Left renal pelvis (tissue), 4 donors: Measurements from ENCODE around the gene CD300H. TPM values are rescaled to one million over a fixed set of nuclear protein-coding genes. Genes with fewer than 3 reads are reported as not detected.

Experiments used
- polyA plus RNA-seq, 4 donors: library from polyadenylated mRNA; unstranded; fragments of 120-200 nt; gene quantifications; one replicate each; pipeline ENCODE4 v1.2.1, GENCODE V29; 2013; ENCODE audit not compliant: insufficient read length in 4 of 4

CD300H gene
- polyA plus RNA-seq, 4 donors, result 0.34 TPM; not detected in 3

Other genes starting within 250 kb of the CD300H start
- gene KIF19, start 241.3 kb downstream of the CD300H start, polyA plus RNA-seq, result 1 to 10 TPM in 2 of 4 donors, under 1 TPM in 2; 0.36 to 2.1 (median 0.85) TPM
- gene BTBD17, start 205.6 kb downstream of the CD300H start, polyA plus RNA-seq, result under 1 TPM; 0.10 to 0.44 (median 0.20) TPM
- under 1 TPM in 3 of 4 donors, not detected in 1; 0.16 to 0.63 (median 0.40) TPM for gene GPR142, start 200.0 kb downstream of the CD300H start, polyA plus RNA-seq
- gene GPRC5C, start 135.4 kb downstream of the CD300H start, polyA plus RNA-seq, result 100 to 1,000 TPM in 3 of 4 donors, 10 to 100 TPM in 1; 10.5 to 153 (median 104) TPM
- gene CD300A, start 100.9 kb downstream of the CD300H start, polyA plus RNA-seq, result 1 to 10 TPM; 1.5 to 3.1 (median 1.7) TPM
- gene CD300LB, start 36.0 kb downstream of the CD300H start, polyA plus RNA-seq, result under 1 TPM; 0.15 to 0.27 (median 0.20) TPM
- under 1 TPM; 0.26 to 0.61 (median 0.42) TPM for gene CD300C, start 21.4 kb downstream of the CD300H start, polyA plus RNA-seq
- not detected for gene CD300LD, start 24.8 kb upstream of the CD300H start, polyA plus RNA-seq
- gene CD300E, start 56.2 kb upstream of the CD300H start, polyA plus RNA-seq, result under 1 TPM; 0.09 to 0.48 (median 0.25) TPM
- under 1 TPM; 0.23 to 0.38 (median 0.30) TPM for gene CD300LF, start 145.4 kb upstream of the CD300H start, polyA plus RNA-seq
- 1 to 10 TPM; 1.7 to 5.6 (median 4.3) TPM for gene RAB37, start 169.7 kb upstream of the CD300H start, polyA plus RNA-seq
- gene NHERF1, start 181.1 kb upstream of the CD300H start, polyA plus RNA-seq, result 100 to 1,000 TPM in 3 of 4 donors, 10 to 100 TPM in 1; 22.4 to 179 (median 151) TPM
- gene NAT9, start 208.8 kb upstream of the CD300H start, polyA plus RNA-seq, result 10 to 100 TPM; 40.1 to 57.4 (median 44.6) TPM